ENCODE results near the gene BTAF1.
A peak's percentile ranks its signal among the peaks of the same experiment; 100 is the strongest.

Gene BTAF1

GRCh38 chr10:91908337-91909116 lies 15.0 kb upstream of the BTAF1 start:
- DNase-seq = peak; percentile 80 to 88

- no peak for DNase-seq
These were observed 14.4 kb upstream of the BTAF1 start, which contains the start of gene FGFBP3 for GRCh38 chr10:91909117-91909677. Gene FGFBP3, minus strand, starts transcription at chr10:91909486. Its CDS starts 517 bp downstream, at chr10:91908969.

- no peak for DNase-seq
These were observed 13.1 kb upstream of the BTAF1 start for GRCh38 chr10:91910467-91910866.

GRCh38 chr10:91919651-91920050 lies 3.9 kb upstream of the BTAF1 start:
- DNase-seq = no peak

- peak in 1 of 2 donors; percentile 24 for DNase-seq
These were observed 847 bp downstream of the BTAF1 start for GRCh38 chr10:91924212-91925021.

GRCh38 chr10:91925022-91925320 lies 1.4 kb downstream of the BTAF1 start:
- DNase-seq = no peak

- DNase-seq = no peak
These were observed 7.4 kb downstream of the BTAF1 start for GRCh38 chr10:91930939-91931338.

GRCh38 chr10:91931526-91932190 lies 8.1 kb downstream of the BTAF1 start:
- no peak for DNase-seq

GRCh38 chr10:91932737-91933136 lies 9.2 kb downstream of the BTAF1 start:
- DNase-seq = no peak

- DNase-seq = no peak
These were observed 12.3 kb downstream of the BTAF1 start for GRCh38 chr10:91935886-91936285.

- no peak for DNase-seq
These were observed 16.1 kb downstream of the BTAF1 start for GRCh38 chr10:91939653-91940052.

- DNase-seq = no peak
These were observed 17.9 kb downstream of the BTAF1 start for GRCh38 chr10:91941426-91941825.

- DNase-seq = no peak
These were observed 21.5 kb downstream of the BTAF1 start for GRCh38 chr10:91944880-91945630.

- DNase-seq = no peak
These were observed 30.1 kb downstream of the BTAF1 start for GRCh38 chr10:91953600-91954160.

- DNase-seq = no peak
These were observed 31.5 kb downstream of the BTAF1 start for GRCh38 chr10:91955114-91955513.

GRCh38 chr10:91957091-91957490 lies 33.5 kb downstream of the BTAF1 start:
- DNase-seq = no peak

- no peak for DNase-seq
These were observed 45.7 kb downstream of the BTAF1 start for GRCh38 chr10:91969297-91969696.

- DNase-seq = no peak
These were observed 51.4 kb downstream of the BTAF1 start for GRCh38 chr10:91974960-91975359.

GRCh38 chr10:91975438-91975837 lies 51.9 kb downstream of the BTAF1 start:
- no peak for DNase-seq

GRCh38 chr10:91976317-91977051 lies 52.9 kb downstream of the BTAF1 start:
- DNase-seq = no peak

GRCh38 chr10:91977491-91977890 lies 53.9 kb downstream of the BTAF1 start:
- DNase-seq = no peak
